ENCODE data around the gene DCTN1.
"Not testable (repeated sequence)": the region's sequence is repeated elsewhere in the genome, so short reads cannot be mapped to it uniquely, and the experiment has no call there.

Gene DCTN1

DNA sequence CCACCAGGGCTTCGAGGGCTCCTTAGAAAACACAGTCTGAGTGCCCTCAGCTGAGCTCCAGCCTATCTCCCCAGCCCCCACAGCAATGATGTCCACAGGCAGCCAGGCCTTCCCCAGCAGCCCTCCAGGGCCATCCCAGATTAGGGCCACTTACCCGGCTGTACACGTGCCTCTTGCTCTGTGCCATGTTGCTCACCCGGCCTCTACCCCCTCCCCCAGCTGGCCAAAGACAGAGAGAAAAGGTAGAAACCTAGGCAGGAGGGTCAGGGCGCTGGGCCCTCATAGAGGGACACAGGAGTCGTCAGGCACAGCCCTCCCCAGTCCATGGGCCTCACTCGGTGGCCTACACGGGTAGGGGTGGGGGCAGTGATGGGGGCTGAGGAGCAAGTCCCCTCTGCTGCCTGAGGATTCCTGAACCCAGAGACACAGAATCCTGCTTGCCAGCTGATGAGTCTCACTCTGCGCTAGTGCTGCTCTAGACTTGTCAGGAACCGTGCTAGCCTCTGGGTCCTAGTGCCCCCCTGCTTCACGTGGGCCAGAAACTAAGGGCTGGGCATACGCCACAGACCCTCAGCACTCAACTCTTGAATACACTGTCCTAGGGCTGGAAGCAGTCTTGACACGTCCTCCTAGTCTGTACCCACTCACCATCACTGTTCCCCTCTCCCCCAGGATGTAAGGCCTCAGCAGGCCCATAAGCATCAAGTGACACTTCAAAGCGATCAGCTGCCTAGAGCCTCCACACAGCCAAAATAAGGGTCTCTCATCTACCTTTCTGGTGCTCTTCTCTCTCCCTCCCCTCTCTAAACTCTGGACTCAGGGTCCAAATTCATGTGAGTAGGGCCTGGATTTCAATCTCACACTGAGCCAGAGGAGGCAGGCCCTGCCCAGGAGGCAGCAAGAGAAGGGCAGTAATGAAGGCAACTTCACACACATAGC lies at the start of gene DCTN1:
TSS of gene DCTN1 (minus strand) at position 461 of the 939 bp plus-strand sequence. CDS start at position 187, 274 bp downstream.
- no peak for FAIRE-seq

DNA sequence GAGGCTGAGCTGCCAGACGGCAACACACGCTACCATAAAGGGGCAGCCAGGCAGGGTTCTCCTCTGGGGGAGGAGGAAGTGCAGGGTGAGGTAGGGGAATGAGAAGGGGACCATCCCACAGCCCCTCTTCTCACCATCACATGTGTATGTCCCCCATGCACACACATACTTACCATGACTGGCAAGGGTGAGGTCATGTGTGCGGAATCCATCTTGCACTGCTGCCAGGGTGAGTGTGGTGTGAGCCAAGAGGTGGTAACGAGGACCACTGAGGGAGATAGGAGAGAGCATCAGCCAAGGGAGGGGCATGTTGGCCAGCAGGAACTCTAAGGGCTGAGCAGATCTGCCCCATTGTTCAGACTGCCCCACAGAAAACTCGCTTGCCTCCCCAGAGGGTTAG lies 48.6 kb upstream of the DCTN1 start:
- FAIRE-seq, result no peak

DNA sequence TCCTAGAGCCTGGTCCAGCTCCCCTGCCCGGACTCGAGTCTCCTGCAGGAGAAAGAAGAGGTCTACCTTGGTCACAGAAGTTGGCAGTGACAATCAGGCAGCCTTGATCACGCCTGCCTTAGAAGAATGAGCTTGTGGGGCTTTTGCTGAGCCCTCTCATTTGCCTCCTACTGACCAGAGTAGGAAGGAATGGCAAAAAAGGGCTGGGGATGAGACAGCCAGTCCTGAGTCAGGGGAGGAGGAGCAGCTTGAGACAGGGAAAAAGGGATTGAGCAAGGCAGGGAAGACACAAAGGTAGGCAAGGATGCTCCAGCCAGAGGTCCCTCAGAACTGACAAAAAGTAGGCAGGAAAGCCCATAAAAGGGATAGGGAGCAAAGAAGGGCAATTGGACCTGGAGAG lies 47.4 kb upstream of the DCTN1 start:
- no peak for FAIRE-seq

DNA sequence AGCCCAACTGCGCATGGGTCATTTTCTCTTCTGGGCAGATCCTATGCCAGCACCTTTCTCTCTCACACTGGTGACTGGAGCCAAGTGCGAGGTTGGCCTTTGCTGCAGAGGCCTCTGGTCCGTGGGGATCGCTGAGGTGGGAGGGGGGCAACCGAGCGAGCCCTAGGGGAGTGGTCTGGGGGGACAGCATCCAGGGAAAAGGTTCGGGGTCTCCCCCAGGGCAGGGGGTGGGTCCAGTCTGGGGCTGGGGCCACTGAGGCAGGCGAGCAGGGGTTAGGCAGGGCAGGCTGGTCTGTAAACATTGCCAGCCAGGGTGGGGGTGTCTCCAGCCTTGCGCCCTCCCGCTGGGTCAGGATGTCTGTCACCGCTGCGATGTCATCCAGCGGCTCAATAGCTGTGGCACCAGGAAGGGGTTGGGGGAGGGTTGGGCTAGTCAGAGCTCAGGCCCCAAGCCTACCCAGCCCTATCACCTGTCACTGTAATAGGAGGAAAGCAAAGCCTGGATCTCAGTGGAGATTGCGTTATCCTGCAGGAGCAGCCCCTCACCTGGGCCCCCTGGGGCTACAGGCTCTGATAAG lies 46.2 kb upstream of the DCTN1 start:
- FAIRE-seq, result no peak

DNA sequence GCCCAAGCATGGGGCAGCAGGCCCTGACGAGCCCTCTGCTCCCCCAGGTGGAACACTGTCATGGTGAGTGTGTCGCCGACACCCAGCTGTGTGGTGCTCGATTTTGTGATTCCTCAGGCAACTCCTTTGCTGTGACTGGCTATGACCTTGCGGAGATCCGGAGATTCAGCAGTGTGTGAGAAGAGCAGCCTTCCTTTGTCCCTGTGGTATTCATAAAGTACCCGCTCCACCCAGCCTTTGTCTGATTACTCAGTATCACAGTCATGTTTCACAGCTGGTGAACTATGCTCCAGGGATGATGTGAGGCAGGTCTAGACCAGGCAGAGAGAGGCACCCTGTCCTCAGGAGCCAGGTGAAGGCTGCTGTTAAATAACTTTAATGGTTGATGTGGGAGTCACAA lies 45.4 kb upstream of the DCTN1 start:
- FAIRE-seq, result no peak

DNA sequence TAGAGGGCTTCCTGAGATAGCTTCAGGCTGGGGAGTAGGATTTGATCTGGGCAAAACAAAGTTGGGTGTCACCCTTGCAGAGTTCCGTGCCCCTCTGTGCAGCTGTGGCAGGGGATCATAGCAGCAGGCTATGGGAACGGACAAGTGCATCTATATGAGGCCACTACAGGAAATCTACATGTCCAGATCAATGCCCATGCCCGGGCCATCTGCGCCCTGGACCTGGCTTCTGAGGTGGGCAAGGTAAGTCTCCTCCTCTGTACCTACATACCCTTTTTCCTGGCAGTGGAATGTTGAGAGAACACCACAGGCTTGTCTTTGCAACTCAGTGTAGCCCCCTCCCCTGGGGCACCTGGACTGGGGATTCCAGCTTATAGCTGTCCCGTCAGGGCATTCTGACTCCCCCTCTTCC lies 44.9 kb upstream of the DCTN1 start:
- no peak for FAIRE-seq

DNA sequence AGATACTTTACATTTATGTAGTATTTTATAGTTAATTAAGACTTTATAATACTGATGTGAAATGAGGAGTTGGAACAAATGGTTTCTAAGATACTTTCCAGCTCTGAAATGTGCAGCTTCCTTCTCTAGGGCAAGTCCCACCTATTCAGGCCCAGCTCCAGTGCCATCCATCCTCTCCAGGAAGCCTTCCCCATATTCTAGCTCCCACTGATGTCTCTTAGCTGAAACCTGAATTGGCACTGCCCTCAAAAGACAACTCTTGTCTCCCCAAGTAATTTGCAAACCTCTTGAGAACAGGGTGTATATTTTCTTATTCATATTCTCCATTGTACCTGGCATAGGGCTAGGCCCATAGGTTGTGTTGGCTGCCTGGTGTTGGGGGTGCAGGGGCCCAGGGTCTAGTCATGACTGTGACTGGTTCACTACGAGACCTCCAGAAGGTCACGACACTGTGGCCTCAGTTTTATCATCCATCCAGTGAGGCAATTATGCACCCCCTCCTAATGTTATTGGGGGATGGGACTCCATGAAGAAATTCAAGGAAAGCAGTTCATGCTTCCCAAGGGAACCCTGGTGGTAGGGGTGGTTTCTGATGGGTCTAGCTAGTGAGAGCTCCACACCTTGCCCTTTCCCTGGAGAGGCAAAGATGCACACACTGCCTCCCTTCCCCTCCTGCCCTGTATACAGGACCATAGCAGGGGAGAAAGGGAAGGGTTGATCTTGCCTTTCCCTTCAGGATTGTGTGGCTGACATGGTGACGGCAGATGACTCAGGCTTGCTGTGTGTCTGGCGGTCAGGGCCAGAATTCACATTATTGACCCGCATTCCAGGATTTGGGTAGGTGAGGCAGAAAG lies 44.3 kb upstream of the DCTN1 start:
- FAIRE-seq, result no peak

DNA sequence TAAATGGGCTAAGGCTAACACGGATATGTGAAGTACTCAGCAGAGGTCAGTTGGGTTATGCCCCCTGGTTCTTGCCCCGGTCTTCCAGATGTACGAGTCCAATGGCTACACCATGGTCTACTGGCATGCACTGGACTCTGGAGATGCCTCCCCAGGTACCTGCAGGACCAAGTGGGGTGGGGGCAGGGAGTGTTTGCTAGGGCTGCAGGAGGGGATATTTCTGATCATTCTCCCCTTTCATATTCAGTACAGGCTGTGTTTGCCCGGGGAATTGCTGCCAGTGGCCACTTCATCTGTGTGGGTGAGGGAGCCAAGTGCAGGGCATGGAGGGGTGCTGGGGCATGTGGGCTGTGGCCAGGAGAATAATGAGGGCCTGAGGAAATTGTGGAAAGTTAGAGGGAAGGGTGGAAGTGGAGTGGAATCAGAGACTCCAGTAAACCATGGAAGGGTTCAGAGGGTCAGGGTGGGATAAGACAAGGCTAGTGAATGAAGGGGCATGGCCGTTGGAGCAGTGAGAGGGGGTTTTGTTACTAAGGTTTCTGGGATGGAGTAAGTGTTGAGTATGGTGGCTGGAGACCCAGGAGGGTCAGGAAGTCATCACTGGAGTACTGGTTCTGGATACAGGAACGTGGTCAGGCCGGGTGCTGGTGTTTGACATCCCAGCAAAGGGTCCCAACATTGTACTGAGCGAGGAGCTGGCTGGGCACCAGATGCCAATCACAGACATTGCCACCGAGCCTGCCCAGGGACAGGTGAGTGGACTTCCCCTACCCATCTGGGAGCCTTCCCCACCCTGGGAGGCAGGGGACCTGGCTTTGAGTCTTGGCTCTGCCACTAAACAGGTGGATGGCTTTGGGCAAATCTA lies 43.4 kb upstream of the DCTN1 start:
- no peak for FAIRE-seq

DNA sequence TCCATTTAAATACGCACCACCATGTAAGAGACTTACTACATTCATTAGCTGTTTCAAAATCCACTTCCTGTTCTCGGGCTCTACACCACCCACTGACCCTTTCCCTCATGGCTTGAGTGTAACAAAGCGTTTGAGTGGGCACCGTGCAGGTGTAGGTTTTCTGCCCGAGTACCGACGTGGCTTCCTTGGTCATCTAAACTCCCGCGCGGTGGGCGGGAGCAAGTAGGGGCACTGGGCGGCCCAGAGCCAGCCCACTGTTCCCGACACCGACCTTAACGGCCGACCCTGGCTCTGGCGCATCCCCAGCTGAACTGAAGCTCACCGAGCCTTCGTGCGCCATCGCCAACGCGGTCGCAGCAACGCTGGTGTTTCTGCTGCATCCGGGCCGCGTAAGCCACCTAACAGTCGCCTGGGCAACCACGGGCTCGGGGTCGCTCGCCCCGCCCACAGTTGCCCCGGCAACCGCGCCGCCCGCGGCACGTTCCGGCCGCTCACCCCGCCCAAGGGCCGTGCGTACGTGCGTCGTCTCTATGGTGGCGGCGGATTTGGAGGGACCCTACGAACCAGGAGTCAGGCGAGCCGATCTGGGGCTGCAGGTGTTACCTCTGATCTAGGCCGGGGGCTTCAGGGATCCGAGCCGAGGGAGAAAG lies 41.2 kb upstream of the DCTN1 start, which contains the start of the genes C2orf81 and WDR54:
TSS of gene C2orf81 (minus strand) at position 399 of the 650 bp plus-strand sequence. CDS start at position 340, 59 bp downstream.
TSS of gene WDR54 (plus strand) at position 510 of the 650 bp plus-strand sequence. CDS start 424 bp downstream, outside the sequence.
- FAIRE-seq, result no peak

DNA sequence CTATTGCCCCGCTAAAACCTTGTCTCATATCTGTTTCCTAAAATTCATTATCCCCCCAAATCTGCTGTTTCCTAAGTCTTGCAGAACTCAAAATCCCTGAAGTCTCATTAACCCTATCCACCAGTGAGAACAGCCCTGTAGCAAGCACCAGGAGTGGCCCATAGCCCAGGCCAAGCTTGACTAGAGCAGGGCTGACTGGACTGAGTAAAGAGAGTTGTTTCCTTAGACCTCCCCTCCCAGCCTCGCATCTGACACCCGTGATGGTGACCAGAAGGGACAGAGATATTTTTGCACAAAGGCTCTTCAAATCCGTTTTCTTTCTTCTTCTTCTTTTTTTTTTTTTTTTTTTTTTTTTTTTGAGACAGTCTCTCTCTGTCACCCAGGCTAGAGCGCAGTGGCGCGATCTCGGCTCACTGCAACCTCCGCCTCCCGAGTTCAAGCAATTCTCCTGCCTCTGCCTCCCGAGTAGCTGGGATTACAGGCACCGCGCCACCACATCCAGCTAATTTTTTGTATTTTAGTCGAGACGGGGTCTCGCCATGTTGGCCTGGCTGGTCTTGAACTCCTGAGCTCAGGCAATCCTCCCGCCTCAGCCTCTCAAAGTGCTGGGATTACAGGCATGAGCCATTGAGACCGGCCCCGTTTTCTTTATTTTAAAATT lies 40.5 kb upstream of the DCTN1 start:
- FAIRE-seq, result not testable (repeated sequence)

DNA sequence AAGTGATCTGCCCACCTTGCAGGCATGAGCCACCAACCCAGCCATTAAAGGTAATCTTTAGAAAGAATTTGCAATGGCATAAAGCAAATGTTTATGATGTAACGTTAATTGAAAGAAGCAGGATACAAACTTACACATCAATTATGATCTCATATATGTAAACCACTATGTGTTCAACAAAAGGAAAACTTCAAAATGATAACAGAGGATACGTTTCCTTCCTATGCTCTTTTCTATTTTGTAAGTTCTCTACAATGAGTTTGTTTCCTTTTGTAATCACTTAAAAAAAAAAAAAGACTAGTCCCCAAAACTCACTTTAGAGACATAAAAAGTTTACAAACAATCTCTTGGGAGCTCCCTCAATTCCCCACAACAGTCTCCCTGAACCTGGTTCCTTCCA lies 39.9 kb upstream of the DCTN1 start:
- FAIRE-seq, result no peak

DNA sequence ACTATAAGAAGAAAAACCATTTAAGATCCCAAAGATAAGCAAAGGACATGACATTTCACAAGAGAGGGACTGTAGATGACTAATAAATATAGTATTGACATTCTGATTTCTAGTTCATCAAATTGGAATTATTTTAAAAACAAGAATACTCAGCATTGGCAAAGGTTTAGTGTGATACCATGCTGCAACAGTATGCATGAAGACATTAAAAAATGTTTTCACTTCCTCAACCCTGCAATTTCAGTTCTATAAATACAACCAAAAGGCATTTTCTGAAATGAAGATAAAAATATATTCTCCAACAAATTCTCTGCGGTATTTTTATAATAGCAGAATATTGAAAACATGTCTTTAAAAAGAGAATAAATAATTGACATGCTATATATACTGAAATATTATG lies 39.2 kb upstream of the DCTN1 start:
- FAIRE-seq, result no peak

DNA sequence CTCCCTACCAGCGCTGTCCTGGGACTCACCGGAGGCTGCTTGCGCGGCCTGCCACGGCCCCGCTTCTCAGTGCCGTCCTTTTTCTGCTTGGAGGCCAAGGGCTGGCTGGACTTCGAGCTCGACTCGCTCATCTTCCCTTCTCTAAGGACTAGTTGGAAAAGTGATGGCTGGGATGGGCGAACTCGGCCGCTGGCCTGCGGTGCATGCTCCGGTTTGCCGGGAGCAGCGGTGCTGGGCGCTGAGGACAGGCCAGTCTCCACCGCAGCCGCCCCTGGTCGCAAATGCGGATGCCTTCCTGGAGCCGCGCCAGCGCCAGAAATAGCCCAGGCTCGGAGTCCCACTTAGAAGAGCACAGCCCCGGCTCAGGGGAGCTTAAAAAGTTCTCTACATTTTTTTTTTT lies 38.2 kb upstream of the DCTN1 start:
- no peak for FAIRE-seq

DNA sequence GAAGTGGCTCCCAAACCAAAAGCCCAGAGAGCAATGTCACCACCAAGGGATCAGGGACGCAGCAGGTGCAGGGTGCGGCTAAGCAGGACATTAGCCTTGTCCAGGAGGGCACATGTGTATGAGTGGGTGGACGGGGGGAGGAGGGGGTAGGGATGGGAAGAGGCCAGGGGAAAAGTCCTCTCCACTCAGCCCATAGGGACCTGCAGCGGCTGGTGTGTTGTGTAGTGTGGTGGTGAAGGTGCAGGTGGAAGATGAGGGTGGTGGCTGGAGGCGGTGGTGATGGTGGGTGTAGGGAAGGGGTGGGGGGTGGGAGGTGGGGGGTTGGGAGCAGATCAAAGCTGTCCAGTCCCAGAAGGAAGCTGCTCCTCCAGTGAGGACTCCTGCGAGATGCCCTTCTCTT lies 37.7 kb upstream of the DCTN1 start:
- no peak for FAIRE-seq

DNA sequence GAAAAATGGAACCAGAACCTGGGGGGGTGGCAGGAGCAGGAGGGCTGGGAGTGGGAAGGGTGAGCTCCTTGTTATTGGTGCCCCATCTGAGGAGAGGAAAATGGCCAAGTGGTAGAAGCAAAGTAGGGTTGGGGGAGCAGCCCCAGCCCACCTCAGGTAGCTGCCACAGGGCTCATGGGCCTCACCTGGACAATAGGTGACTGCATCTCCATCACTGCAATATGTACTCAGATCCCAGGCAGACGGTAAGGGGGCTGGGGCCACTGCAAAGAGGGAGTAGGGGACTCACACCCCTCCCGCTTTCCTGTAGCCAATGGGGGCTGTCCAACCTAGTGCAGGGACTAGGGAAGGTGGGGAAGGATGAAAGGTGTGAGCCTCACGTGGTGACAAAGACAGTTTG lies 37.1 kb upstream of the DCTN1 start:
- FAIRE-seq, result no peak

DNA sequence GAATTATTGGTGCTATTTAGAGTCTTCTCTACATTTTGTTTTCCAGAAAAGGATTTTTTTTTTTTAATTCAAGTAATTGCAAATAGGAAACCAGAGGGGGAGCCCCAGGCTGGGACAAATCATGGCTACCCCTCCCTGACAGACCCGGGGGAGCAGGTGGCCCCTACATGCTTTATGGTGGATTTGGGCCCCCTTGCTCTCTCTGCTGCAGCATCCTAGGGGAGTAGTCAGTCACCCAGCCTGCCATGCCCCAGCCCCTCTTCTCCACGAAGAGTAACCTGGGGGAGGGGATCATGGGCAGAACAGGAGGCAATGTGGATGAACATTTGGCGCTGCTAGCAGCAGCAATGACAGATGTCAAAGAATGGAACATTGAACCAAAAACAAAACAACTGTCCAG lies 36.7 kb upstream of the DCTN1 start:
- no peak for FAIRE-seq

DNA sequence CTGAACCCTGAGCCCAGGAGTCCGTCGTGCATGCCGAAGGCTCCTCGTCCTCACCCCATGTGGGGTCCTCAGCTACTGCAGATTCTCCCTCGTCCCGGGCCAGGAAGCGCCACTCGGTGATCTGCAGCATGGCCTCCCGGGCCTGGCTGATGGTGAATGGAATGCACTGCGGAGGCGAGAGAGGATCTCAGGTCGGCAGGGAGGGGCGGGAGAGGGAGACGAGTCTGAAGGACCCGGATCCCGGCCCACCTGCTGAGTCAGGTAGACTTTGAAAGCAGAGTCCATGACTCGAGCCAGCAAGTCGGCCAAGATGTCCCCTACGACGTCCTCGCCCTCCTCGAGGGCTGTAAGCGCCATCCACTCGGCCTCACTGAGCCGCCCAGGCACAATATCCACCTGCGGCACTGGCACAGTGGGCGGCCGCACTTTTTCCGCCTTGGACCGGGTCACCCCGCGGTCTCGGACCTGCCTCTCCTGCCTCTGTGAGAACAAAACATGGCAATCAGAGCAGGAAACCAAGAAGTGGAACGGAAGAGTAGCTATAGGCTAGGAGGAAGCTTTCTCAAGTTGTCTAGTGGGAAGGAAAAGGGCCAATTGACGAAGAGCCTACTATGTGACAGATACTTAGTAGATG lies 35.8 kb upstream of the DCTN1 start:
- FAIRE-seq, result no peak

DNA sequence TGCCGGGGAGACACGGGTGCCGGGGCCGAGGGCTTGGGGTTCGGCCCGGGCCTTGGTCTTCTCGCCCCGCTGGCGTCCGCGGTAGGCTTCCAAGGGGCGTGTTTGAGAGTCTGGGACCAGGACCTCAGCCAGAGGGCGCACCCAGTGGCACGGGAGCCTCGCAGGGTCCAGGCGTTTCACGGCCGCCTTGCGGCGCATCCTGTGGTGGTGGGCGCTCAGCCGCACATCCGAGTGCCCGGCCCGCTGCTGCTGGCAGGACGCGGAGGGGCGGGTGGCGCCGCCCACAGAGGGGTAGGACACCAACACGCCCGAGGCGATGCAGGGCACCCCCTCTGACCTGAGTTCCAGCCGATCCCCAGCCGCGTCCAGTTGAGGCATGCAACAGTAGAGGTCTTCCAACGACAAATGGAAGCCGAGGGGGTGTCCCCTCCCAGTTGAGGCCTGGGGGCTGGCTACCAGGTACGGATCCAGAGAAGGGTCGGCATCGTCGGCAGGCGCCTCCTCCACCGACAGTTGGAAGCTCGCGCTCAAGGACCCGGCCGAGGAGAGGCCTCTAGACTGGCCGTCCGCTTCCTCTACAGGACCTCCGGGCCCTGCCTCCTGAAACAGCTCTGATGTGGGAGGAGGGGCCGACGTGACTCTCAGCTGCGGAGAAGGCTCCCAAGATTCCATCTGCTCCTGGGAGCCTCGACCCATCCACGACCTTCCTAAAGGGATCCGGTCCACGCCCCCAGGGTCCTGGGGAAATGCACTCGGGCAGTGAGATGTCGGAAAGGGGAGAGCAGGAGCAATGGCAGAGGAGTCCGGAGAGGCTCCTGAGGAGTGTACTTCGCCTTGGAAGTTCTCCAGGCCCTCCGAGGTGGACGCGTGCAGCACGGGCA lies 35.0 kb upstream of the DCTN1 start:
- no peak for FAIRE-seq

DNA sequence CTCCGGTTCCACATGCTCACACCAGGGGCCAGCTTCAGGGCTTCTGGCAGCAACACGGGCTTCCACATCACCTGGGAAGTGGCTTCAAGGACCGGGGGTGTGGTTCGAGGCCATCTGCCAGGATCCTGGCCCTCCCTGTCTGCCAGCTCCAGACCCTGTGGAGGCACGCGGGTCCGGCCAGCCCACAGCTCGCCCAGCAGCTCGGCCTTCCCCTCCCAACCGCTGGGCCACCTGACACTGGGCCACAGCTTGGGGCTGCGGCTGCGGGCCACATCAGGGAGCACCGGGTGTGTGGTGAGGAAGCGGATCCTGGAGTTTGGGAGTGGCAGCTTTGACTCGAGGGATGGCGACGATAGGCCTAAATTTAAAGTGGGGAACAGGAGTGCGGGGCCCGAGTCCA lies 34.3 kb upstream of the DCTN1 start:
- no peak for FAIRE-seq

All from A204.1 (cell line).